ENCODE measurements around the gene TBL1XR1.
A peak's percentile ranks its signal among the peaks of the same experiment; 100 is the strongest.
"Not testable (repeated sequence)": the region's sequence is repeated elsewhere in the genome, so short reads cannot be mapped to it uniquely, and the experiment has no call there.

The TBL1XR1 gene

DNA sequence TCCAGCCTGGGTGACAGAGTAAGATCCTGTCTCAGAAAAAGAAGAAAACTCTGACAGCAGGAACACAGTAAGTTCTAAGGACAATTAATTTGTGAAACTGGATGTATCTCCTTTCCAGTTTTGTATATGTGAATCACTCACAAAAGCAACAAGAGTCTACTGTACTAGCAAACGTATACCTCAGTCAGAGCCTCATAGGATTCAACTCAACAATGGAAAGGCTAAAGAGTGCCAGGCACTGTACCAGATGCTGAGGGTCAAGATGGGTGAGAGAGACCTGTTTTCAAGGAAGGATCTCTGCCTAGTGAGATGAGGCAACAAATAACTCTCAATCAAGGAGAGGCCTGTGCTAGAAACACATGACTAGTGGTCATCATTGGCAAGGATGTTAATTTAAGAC lies 14.9 kb downstream of the TBL1XR1 start:
- no peak for DNase-seq (ENCODE audit: low read depth, low spot score)

GRCh38 chr3:177181418-177181817 lies 15.9 kb downstream of the TBL1XR1 start:
- DNase-seq (ENCODE audit: low read depth, low spot score): no peak

GRCh38 chr3:177180506-177180905 lies 16.8 kb downstream of the TBL1XR1 start:
- DNase-seq (ENCODE audit: low read depth, low spot score): no peak

DNA sequence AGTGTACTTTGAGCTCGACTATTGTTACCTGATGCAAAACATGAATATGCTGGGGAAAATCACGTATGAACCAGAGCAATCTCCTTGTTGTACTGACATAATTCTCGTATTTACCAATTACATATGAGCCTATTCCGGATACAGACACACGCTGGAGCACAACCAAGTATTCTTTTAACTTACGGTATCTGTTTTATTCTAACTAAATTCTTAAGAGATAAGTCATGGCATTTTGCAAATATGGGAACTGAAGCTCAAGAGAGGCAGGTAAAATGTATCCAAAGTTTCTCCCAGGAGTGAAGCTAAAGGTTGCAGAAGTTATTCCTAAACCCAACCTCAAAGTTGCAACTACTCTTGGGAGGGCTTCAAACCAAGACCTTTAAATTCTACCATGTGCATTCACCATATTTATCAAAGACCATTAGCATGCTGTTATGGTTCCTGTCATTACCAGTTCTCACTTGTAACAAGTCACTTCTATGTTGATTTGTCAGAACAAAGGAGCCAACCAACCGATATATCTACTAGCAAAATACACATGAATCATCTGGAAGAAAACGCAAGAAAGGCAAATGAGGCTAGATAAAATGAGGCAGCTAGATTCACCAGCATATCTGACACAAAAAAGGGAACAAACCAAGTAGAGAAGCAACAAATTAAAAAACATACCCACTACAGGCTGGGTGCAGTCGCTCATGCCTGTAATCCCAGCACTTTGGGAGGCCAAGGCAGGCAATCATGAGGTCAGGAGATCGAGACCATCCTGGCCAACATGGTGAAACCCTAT lies 17.8 kb downstream of the TBL1XR1 start:
- DNase-seq (ENCODE audit: low read depth, low spot score): no peak

- no peak for DNase-seq (ENCODE audit: low read depth, low spot score)
These were observed 19.5 kb downstream of the TBL1XR1 start for GRCh38 chr3:177177749-177178221.

DNA sequence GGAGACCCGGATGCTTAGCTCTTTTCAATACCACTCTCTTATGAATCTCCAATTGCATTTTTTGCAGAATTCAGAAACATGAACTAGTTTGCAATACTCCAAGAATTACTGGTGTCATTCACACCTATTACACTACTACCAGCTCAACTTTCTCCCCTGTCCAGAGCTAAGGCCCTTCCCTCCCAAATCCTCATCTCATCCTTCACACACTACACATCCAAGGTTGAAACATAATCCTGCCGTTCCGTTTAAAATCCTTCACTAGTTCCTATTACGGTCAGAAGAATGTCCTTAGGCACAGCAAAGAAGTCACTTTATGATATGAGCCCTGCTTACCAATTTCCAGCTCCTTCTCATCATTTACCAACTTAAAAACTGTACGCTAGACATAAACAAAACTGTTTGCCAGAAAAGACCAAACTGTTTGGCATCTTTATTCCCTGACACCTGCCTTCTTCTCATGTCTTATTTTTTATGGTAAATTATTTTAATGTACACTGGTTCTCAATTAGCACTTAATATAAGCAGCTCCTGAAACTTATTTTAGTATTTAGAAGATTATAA lies 22.6 kb downstream of the TBL1XR1 start:
- no peak for DNase-seq (ENCODE audit: low read depth, low spot score)

DNA sequence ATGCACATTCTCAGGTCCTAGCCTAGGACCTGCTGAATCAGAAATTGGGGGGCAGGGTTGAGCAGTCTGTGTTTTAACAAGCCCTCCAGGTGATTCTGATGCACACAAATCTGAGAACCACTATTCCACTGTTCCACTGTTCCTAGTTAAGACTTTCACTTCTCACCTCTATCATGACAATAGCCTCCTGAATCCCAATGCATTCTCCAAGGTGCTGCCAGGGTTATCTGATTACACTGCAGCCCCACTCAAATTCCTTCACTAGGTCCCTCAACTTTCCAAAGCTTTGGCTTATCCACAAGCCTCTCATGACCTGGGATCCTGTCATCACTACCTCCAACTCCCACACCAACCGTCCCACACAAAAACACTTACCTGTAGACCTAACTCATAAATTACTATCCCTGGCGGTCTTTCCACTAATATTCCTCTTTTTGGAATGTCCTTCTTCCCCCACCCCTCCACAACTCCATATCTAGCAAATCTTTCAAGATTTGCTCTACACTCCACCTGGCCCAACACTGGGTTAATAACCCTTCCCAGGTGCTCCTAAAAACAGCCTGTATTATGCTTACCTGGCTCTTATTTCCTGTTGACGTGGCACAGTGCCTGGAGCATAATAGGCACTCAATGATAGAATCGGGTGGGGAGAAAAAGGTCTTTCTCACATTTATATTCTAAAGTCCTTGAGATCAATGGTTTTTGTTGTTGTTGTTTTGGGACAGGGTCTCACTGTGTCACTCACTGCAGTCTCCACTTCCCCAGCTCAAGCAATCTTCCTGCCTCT lies 27.2 kb downstream of the TBL1XR1 start:
- DNase-seq (ENCODE audit: low read depth, low spot score): no peak

- no peak for DNase-seq (ENCODE audit: low read depth, low spot score)
These were observed 28.9 kb downstream of the TBL1XR1 start for GRCh38 chr3:177168431-177168830.

DNA sequence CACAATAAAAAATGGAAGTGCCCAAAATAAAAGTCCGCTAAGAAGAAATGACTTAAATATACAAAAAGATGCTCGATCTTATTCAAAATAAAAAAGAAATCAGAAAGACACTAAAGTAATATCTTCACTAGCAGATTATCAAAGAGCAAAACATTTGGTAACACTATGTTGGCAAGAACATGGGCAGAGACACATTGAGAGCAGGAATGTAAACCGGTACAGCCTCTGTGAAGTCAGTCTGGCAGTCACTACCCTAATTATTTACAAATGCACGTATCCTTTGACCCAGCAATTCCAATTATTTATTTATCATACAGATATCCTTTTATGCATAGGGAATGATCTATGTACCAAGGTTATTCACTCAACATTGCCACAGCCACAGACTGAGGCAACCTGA lies 34.5 kb downstream of the TBL1XR1 start:
- DNase-seq (ENCODE audit: low read depth, low spot score): no peak

DNA sequence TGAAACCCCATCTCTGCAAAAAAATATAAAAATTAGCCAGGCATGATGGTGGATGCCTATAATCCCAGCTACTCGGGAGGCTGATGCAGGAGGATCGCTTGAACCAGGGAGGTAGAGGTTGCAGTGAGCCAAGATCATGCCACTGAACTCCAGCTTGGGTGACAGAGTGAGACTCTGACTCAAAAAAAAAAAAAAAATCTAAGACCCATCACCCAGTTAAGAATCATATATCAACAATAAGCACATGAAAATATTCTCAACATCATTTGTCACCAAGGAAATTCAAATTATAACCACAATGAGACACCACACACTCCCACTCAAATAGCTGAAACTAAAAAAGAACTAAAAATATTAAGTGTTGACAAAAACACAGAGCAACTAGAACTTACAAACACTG lies 35.7 kb downstream of the TBL1XR1 start:
- not testable (repeated sequence) for DNase-seq (ENCODE audit: low read depth, low spot score)

GRCh38 chr3:177158461-177158860 lies 38.8 kb downstream of the TBL1XR1 start:
- no peak for DNase-seq (ENCODE audit: low read depth, low spot score)

- no peak for DNase-seq (ENCODE audit: low read depth, low spot score)
These were observed 39.8 kb downstream of the TBL1XR1 start for GRCh38 chr3:177157492-177157891.

DNA sequence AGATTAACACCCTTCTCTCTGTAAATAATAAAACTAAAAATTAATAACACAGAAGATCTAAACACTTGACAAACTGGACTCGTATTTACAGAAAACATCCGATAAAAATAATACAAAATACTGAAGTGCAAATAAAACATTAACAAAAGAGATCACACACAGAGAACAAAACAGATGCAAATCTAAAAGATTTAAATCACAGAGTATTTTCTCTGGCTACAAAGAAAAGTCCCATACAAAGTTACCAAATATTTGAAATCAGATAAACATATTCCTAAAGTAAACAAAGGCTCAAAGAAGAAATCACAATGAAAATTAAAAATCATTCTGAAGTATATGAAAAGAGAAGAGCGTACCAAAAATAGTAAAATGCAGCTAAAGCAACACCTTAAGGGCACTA lies 42.5 kb downstream of the TBL1XR1 start:
- no peak for DNase-seq (ENCODE audit: low read depth, low spot score)

GRCh38 chr3:177150970-177151627 lies 46.2 kb downstream of the TBL1XR1 start:
- DNase-seq (ENCODE audit: low read depth, low spot score): peak; percentile 57

- DNase-seq (ENCODE audit: low read depth, low spot score): no peak
These were observed 46.9 kb downstream of the TBL1XR1 start for GRCh38 chr3:177150218-177150916.

DNA sequence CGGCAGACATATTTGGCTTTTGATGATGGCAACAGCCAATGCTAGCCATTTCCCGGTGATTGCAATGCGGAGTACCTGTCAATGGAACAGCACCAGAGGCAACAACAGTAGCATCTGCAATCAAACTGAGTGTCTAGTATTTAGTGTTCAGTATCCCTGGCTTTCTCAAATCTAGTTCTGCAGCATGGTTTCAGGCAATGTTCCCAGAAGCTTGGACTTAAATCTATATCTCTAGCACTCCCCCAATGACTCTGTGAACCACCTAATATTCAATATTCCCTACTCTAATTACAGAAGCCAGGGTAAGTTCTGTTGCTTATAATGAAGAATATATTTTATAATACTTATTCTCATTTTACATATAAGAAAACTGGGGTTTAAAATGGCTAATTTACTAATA lies 48.2 kb downstream of the TBL1XR1 start:
- DNase-seq (ENCODE audit: low read depth, low spot score): no peak

DNA sequence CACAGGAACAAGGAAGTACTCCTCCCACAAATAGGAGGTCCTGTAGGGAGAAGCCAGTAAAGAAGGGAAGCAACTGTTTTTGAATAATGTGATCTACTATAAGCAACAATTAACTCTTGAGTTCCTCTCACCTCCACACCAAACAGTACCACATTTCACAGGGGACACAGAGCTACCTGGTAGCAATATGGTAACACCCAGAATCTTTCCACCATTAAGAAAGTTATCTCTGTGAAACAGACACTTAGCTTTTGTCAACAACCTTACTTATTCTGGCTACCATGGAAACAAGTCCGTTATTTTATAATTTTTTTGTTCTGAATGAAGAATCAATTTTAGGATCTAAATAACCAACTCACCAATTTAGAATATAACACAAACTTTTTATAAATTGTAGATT lies 49.5 kb downstream of the TBL1XR1 start:
- DNase-seq (ENCODE audit: low read depth, low spot score): no peak

DNA sequence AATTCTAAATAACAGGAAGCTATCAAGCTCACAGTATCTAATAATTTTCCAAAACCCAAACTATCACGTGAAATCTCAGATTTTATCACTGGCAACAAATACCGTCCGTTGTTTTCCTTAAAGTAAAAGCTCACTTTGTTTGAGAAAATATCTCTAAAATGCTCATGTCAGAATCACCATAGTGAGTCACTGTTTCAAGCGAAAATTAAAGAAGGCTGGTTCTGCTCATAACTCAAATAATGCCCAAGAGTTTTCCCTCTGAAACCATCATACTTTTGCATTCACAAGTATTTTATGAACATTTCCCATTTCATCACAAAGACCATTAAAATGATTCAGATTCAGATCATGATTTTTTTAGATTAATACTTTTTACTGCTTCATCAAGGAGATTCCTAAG lies 50.6 kb downstream of the TBL1XR1 start:
- no peak for DNase-seq (ENCODE audit: low read depth, low spot score)

- DNase-seq (ENCODE audit: low read depth, low spot score): no peak
These were observed 51.3 kb downstream of the TBL1XR1 start for GRCh38 chr3:177145954-177146353.

- no peak for DNase-seq (ENCODE audit: low read depth, low spot score)
These were observed 51.9 kb downstream of the TBL1XR1 start for GRCh38 chr3:177145381-177145780.

DNA sequence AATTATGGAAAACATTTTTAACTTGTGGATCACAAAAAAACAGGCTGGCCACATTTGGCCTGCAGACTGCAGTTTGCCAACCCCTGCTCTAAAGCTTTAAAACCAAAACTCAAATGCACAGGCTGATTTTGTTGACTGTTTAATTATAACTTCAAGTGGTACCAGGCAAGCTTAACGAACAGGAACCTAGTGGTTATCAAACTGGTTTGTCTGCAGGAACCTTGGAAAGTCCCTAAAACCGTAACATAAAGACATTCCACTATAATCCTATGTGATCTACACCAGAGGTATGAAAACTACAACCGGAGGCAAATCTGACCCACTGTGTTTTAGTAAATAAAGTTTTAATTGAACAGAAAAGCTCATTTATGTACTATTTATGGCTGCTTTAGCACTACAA lies 52.4 kb downstream of the TBL1XR1 start:
- no peak for DNase-seq (ENCODE audit: low read depth, low spot score)

Data from smooth muscle cell of the brain vasculature (primary cell).